Parathyroid adenoma (tissue), 2 donors: ENCODE measurements around the gene LUZP2.

Experiments used
- H2AFZ ChIP-seq: fragments of 300-600 bp; sonication (generic); one replicate; pipeline ENCODE4 v1.7.0; 2017; ENCODE audit warnings: antibody characterized with exemption, mild to moderate bottlenecking
- H3K27ac ChIP-seq: fragments of 300-600 bp; sonication (generic); one replicate; pipeline ENCODE4 v1.7.0; 2017
- H3K27me3 ChIP-seq: fragments of 300-600 bp; sonication (generic); one replicate; pipeline ENCODE4 v1.7.0; 2017; ENCODE audit warnings: low read length; ENCODE audit not compliant: control insufficient read depth, insufficient read depth
- H3K36me3 ChIP-seq: fragments of 300-600 bp; sonication (generic); one replicate; pipeline ENCODE4 v1.7.0; 2017; ENCODE audit warnings: low read length; ENCODE audit not compliant: control insufficient read depth, insufficient read depth
- H3K4me1 ChIP-seq: fragments of 300-600 bp; sonication (generic); one replicate; pipeline ENCODE4 v1.7.0; 2017; ENCODE audit warnings: control low read depth
- H3K4me2 ChIP-seq: fragments of 300-600 bp; sonication (generic); one replicate; pipeline ENCODE4 v1.7.0; 2017; ENCODE audit warnings: low read length
- H3K4me3 ChIP-seq: fragments of 300-600 bp; sonication (generic); one replicate; pipeline ENCODE4 v1.7.0; 2017; ENCODE audit warnings: low read depth, low read length
- H3K79me2 ChIP-seq: fragments of 300-600 bp; sonication (generic); one replicate; pipeline ENCODE4 v1.7.0; 2017; ENCODE audit warnings: control low read depth
- H3K9ac ChIP-seq: fragments of 300-600 bp; sonication (generic); one replicate; pipeline ENCODE4 v1.7.0; 2017; ENCODE audit warnings: mild to moderate bottlenecking
- H3K9me3 ChIP-seq: fragments of 300-600 bp; sonication (generic); one replicate; pipeline ENCODE4 v1.7.0; 2017; ENCODE audit warnings: low read length; ENCODE audit not compliant: control insufficient read depth
- CTCF ChIP-seq: fragments of 300-600 bp; sonication (generic); IDR thresholded peaks from one replicate; pipeline ENCODE4 v1.7.0; 2017; ENCODE audit warnings: antibody characterized with exemption, mild to moderate bottlenecking
- donor health status: primary hyperparathyroidism.

LUZP2 gene

GRCh38 chr11:24594401-24594800 is 97.5 kb downstream of the LUZP2 start:
- Histone ChIP-seq H3K4me2 (no peak overlapping the region), H2AFZ (no peak overlapping the region), H3K9me3 (no peaks in the 10 kb centered on the region)

GRCh38 chr11:24598641-24599040 is 101.8 kb downstream of the LUZP2 start:
- no peaks in the 10 kb centered on the region for H3K36me3 ChIP-seq
- TF ChIP-seq CTCF, result no peak
- no peaks in the 10 kb centered on the region for H3K9me3 ChIP-seq
- H3K4me2 ChIP-seq, result no peak overlapping the region
- no peaks in the 10 kb centered on the region for H3K4me1 ChIP-seq
- H2AFZ ChIP-seq, result no peak overlapping the region
- no peaks in the 10 kb centered on the region for H3K27me3 ChIP-seq
- no peak overlapping the region for H3K27ac ChIP-seq
- H3K4me3 ChIP-seq, result no peak overlapping the region
- no peak overlapping the region for H3K9ac ChIP-seq
- H3K79me2 ChIP-seq, result no peaks in the 10 kb centered on the region

More at GRCh38 chr11:24594401-24594800, 97.5 kb downstream of the LUZP2 start:
- no peaks in the 10 kb centered on the region for H3K36me3 ChIP-seq
- H3K79me2 ChIP-seq, result no peaks in the 10 kb centered on the region
- no peaks in the 10 kb centered on the region for H3K4me1 ChIP-seq
- H3K27ac ChIP-seq, result no peak overlapping the region
- no peaks in the 10 kb centered on the region for H3K27me3 ChIP-seq
- no peak for TF ChIP-seq CTCF
- no peak overlapping the region for H3K4me3 ChIP-seq
- no peak overlapping the region for H3K9ac ChIP-seq

DNA sequence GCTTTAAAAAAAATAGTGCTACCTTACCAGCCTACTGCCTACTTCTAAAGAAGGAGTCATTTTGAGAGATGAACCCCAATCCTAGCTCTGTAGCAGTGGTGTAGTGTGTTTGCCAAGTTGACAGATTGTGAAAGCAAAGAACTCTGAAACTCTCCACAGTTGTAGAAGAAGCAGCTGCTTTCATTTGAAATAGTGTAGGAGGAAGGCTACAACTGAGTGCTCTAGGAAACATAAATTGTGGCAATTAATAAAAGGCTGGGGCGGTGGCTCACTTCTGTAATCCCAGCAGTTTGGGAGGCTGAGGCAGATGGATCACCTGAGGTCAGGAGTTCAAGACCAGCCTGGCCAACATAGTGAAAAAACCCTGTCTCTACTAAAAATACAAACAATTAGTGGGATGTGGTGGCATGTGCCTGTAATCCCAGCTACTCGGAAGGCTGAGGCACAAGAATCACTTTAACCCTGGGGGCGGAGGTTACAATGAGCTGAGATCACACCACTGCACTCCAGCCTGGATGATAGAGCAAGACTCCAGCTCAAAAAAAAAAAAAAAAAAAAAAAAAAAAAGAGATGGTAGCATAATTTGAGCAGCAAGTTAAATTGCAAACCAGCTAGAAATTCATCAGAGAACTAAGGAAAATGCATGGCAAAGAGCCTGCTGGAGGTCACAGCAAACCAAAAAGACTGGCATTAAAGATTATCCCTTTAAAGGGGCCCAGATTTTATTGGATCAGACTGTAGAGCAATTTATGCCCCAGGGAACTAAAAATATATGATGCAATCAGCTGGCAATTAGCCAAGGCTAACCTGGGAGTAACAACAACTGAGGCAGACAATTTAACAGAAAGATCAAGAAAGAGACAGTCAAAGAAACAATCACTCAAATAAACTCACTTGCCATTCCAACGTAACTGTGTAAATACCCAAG is 112.6 kb downstream of the LUZP2 start:
- Histone ChIP-seq H3K27ac (no peak overlapping the region), H3K4me2 (no peak overlapping the region), H3K27me3 (no peaks in the 10 kb centered on the region), H2AFZ (no peak overlapping the region), H3K4me3 (no peak overlapping the region), H3K9ac (no peak overlapping the region), H3K4me1 (no peaks in the 10 kb centered on the region), H3K9me3 (no peaks in the 10 kb centered on the region), H3K79me2 (no peaks in the 10 kb centered on the region), H3K36me3 (no peaks in the 10 kb centered on the region)
- TF ChIP-seq CTCF, result no peak

- Histone ChIP-seq H3K4me1 (no peaks in the 10 kb centered on the region), H3K4me3 (no peak overlapping the region), H3K9me3 (no peaks in the 10 kb centered on the region), H3K4me2 (no peak overlapping the region), H3K36me3 (no peaks in the 10 kb centered on the region), H2AFZ (no peak overlapping the region), H3K27ac (no peak overlapping the region), H3K9ac (no peak overlapping the region), H3K79me2 (no peaks in the 10 kb centered on the region), H3K27me3 (no peaks in the 10 kb centered on the region)
- no peak for TF ChIP-seq CTCF
These were observed 118.8 kb downstream of the LUZP2 start for GRCh38 chr11:24615451-24616160.
